HCT116 (cell line): ENCODE data around the gene RORB. TPM values are rescaled to one million over a fixed set of nuclear protein-coding genes. Genes with fewer than 3 reads are reported as not detected.

Experiments
- ATAC-seq: fragments of 200-7000 bp; cut with Tn5 transposase; 2 replicates; pipeline ENCODE4 v1.9.1; 2020; ENCODE audit warnings: mild to moderate bottlenecking, moderate library complexity
- BruUV-seq: library from RNA; stranded (reverse); fragments of 400-500 nt; replicated peaks from 2 replicates; lab custom pipeline; 2021; lab: Mats Ljungman, UMichigan
- CTCF ChIA-PET: fragments of 300-600 bp; sonication (Branson Sonifier 250); formaldehyde crosslinking; loops from one replicate; lab custom pipeline; 2021; ENCODE audit warnings: antibody characterized with exemption; lab: Charles Lee
- POLR2A ChIA-PET: fragments of 300-600, 350-600 bp; sonication (Branson Sonifier 250); formaldehyde crosslinking; loops from one replicate; lab custom pipeline; 2021; ENCODE audit warnings: antibody characterized with exemption; lab: Charles Lee
- RAD21 ChIA-PET, 2 experiments: fragments of 300-600 bp; sonication (Branson Sonifier 250); formaldehyde crosslinking; loops; one replicate each; lab custom pipeline; 2023; ENCODE audit warnings: low total read pairs in 2 of 2; ENCODE audit not compliant: uncharacterized antibody in 2 of 2, unreplicated experiment in 2 of 2, low non-redundant PET in 1 of 2; lab: Charles Lee
- DNase-seq: peaks from one replicate; pipeline ENCODE4 v3.0.0-alpha.2; 2010; ENCODE audit warnings: low read depth, low spot score
- H2AFZ ChIP-seq: fragments of 200-600 bp; shearing (Covaris generic), sonication (generic); 2 replicates; pipeline ENCODE4 v1.6.1; 2017; ENCODE audit warnings: low read depth, mixed run types, mixed read lengths, antibody characterized with exemption, low read length; ENCODE audit not compliant: poor library complexity, severe bottlenecking
- H3K27ac ChIP-seq: 2 replicates; pipeline ENCODE4 v1.5.1; 2012; ENCODE audit warnings: low read depth, low read length
- H3K27me3 ChIP-seq: fragments of 200-600 bp; sonication (generic); 2 replicates; pipeline ENCODE4 v1.6.1; 2016; ENCODE audit warnings: mixed run types, low read length, mixed read lengths; ENCODE audit not compliant: insufficient read depth
- H3K36me3 ChIP-seq, 2 experiments: fragments of 200-500 bp in 1 of 2; fragments of 200-600 bp in 1 of 2; sonication (Bioruptor generic) in 1 of 2; sonication (generic) in 1 of 2; 2 replicates each; pipeline versions ENCODE4 v1.5.1 to v1.6.1; 2014 to 2016; ENCODE audit warnings: low read length in 2 of 2, inconsistent platforms in 1 of 2, mixed read lengths in 1 of 2, mixed run types in 1 of 2; ENCODE audit not compliant: insufficient read depth in 2 of 2, control insufficient read depth in 1 of 2
- H3K4me1 ChIP-seq, 2 experiments: fragments of 200-600 bp in 1 of 2; sonication (generic) in 1 of 2; 2 replicates each; pipeline versions ENCODE4 v1.5.1 to v1.6.1; 2012 to 2017; ENCODE audit warnings: low read length in 2 of 2, inconsistent platforms in 1 of 2, mild to moderate bottlenecking in 1 of 2, mixed read lengths in 1 of 2, mixed run types in 1 of 2, moderate library complexity in 1 of 2; ENCODE audit not compliant: insufficient read depth in 2 of 2, control insufficient read depth in 1 of 2
- H3K4me2 ChIP-seq: fragments of 200-600 bp; sonication (generic); 2 replicates; pipeline ENCODE4 v1.6.1; 2017; ENCODE audit warnings: mixed run types, low read length, mixed read lengths
- H3K4me3 ChIP-seq, 2 experiments: fragments of 200-600 bp in 1 of 2; sonication (generic) in 1 of 2; replicated peaks in 1 of 2; 2 replicates each; pipeline ENCODE4 v1.5.1; 2011 to 2016; ENCODE audit warnings: low read length in 2 of 2, control low read depth in 1 of 2, low read depth in 1 of 2, mild to moderate bottlenecking in 1 of 2, mixed read lengths in 1 of 2, mixed run types in 1 of 2
- H3K79me2 ChIP-seq: fragments of 200-600 bp; sonication (generic); 2 replicates; pipeline ENCODE4 v1.6.1; 2017; ENCODE audit warnings: mild to moderate bottlenecking, mixed run types, low read length, moderate library complexity, mixed read lengths; ENCODE audit not compliant: insufficient read depth
- H3K9ac ChIP-seq: fragments of 200-600 bp; sonication (generic); 2 replicates; pipeline ENCODE4 v1.6.1; 2016; ENCODE audit warnings: low read length, mixed read lengths
- H3K9me2 ChIP-seq: fragments of 200-600 bp; sonication (generic), shearing (Covaris generic); 2 replicates; pipeline ENCODE4 v1.6.1; 2017; ENCODE audit warnings: mixed run types, mild to moderate bottlenecking, moderate library complexity; ENCODE audit not compliant: insufficient read depth
- H3K9me3 ChIP-seq, 2 experiments: fragments of 200-500 bp in 1 of 2; fragments of 200-600 bp in 1 of 2; sonication (Bioruptor generic) in 1 of 2; sonication (generic) in 1 of 2; 2 replicates each; pipeline ENCODE4 v1.6.1; 2014 to 2017; ENCODE audit warnings: low read length in 2 of 2, mixed read lengths in 2 of 2, inconsistent platforms in 1 of 2, low read depth in 1 of 2, mild to moderate bottlenecking in 1 of 2, mixed run types in 1 of 2, moderate library complexity in 1 of 2; ENCODE audit not compliant: control insufficient read depth in 1 of 2, insufficient read depth in 1 of 2
- H4K20me1 ChIP-seq: fragments of 200-600 bp; sonication (generic), shearing (Covaris generic); 2 replicates; pipeline ENCODE4 v1.6.1; 2017; ENCODE audit warnings: mixed run types, mild to moderate bottlenecking, moderate library complexity; ENCODE audit not compliant: insufficient read depth
- CEBPB ChIP-seq: IDR thresholded peaks from 2 replicates; pipeline ENCODE4 v1.6.1; 2012; ENCODE audit warnings: low read depth
- EGR1 ChIP-seq: IDR thresholded peaks from 2 replicates; pipeline ENCODE4 v1.6.1; 2012; ENCODE audit warnings: low read depth
- ELF1 ChIP-seq: IDR thresholded peaks from 2 replicates; pipeline ENCODE4 v1.6.1; 2012; ENCODE audit warnings: low read depth, borderline replicate concordance
- EZH2 ChIP-seq: fragments of 200-600 bp; sonication (generic); IDR thresholded peaks from 2 replicates; pipeline ENCODE4 v1.6.1; 2017; ENCODE audit warnings: antibody characterized with exemption, mixed run types
- EZH2phosphoT487 ChIP-seq: fragments of 200-600 bp; IDR thresholded peaks from 2 replicates; pipeline ENCODE4 v1.6.1; 2018; ENCODE audit warnings: antibody characterized with exemption, borderline replicate concordance
- JUND ChIP-seq: IDR thresholded peaks from 2 replicates; pipeline ENCODE4 v1.6.1; 2012
- POLR2A ChIP-seq: IDR thresholded peaks from 2 replicates; pipeline ENCODE4 v1.7.0; 2011; ENCODE audit warnings: borderline replicate concordance; ENCODE audit not compliant: insufficient read depth, insufficient read length; ENCODE audit errors: extremely low read depth
- RAD21 ChIP-seq: IDR thresholded peaks from 2 replicates; pipeline ENCODE4 v1.6.1; 2012; ENCODE audit warnings: low read depth, mild to moderate bottlenecking
- SIN3A ChIP-seq: IDR thresholded peaks from 2 replicates; pipeline ENCODE4 v1.6.1; 2012; ENCODE audit warnings: low read depth
- SP1 ChIP-seq: IDR thresholded peaks from 2 replicates; pipeline ENCODE4 v1.6.1; 2012; ENCODE audit warnings: low read depth
- SRF ChIP-seq: IDR thresholded peaks from 2 replicates; pipeline ENCODE4 v1.6.1; 2012; ENCODE audit warnings: low read depth
- TCF7L2 ChIP-seq: IDR thresholded peaks from 2 replicates; pipeline ENCODE4 v1.7.0; 2011; ENCODE audit warnings: borderline replicate concordance, inconsistent platforms; ENCODE audit not compliant: insufficient read depth, insufficient read length; ENCODE audit errors: extremely low read depth
- YY1 ChIP-seq: IDR thresholded peaks from 2 replicates; pipeline ENCODE4 v1.6.1; 2011; ENCODE audit warnings: low read length, low read depth, moderate library complexity, mild to moderate bottlenecking; ENCODE audit not compliant: insufficient replicate concordance; ENCODE audit errors: extremely low read depth
- ZFX ChIP-seq: fragments of 450-650 bp; IDR thresholded peaks from 2 replicates; pipeline ENCODE4 v1.6.1; 2017
- ZNF274 ChIP-seq: fragments of 200-500 bp; sonication (Bioruptor generic); IDR thresholded peaks from 2 replicates; pipeline ENCODE4 v1.6.1; 2014; ENCODE audit warnings: mild to moderate bottlenecking, low read depth, low read length, inconsistent platforms
- intact Hi-C: fragments of 100-400 bp; cut with micrococcal nuclease; formaldehyde crosslinking; loops from 2 replicates; pipeline ENCODE4 v1.10.0; 2022
- total RNA-seq: library from RNA; stranded (reverse); gene quantifications from one replicate; pipeline ENCODE4 v1.2.1, GENCODE V29; 2021; ENCODE audit not compliant: unreplicated experiment
- TF ChIP-seq, protein P1 (sequence below), 3 experiments: fragments of 200-600 bp in 1 of 3; sonication (generic) in 1 of 3; IDR thresholded peaks in 2 of 3; conservative IDR thresholded peaks in 1 of 3; 2 replicates each; pipeline ENCODE4 v1.5.1; 2012 to 2017; ENCODE audit warnings: low read depth in 2 of 3, low read length in 2 of 3, antibody characterized with exemption in 1 of 3, borderline replicate concordance in 1 of 3, control low read depth in 1 of 3, mild to moderate bottlenecking in 1 of 3, mixed read lengths in 1 of 3, mixed run types in 1 of 3, moderate library complexity in 1 of 3; ENCODE audit not compliant: insufficient read depth in 1 of 3
- TF ChIP-seq, protein P2 (sequence below): IDR thresholded peaks from 2 replicates; pipeline ENCODE4 v1.6.1; 2012
- TF ChIP-seq, protein P3 (sequence below): IDR thresholded peaks from 2 replicates; pipeline ENCODE4 v1.6.1; 2012; ENCODE audit warnings: low read depth
- TF ChIP-seq, protein P4 (sequence below): IDR thresholded peaks from 2 replicates; pipeline ENCODE4 v1.6.1; 2012

Gene RORB
- total RNA-seq, 1 experiment from 2014 or later: 0.02 TPM

DNA sequence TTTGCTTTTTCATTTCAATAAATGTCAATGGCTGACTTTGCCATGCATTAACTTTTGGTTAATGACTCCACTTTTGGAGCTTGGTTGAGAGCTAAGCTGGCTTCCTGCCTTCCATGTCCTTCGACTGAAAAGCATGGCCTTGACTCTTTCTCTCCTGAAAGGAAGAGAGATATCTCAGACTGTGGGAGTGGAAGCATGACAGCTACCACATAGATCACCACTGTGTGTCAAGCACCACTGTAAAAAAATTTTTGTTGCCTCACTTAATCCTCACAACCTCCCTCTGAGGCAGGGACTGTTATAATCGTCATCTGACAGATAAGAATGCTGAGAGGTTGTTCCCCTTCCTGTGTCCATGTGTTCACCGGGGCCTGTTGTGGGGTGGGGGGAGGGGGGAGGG, 184.8 kb downstream of the RORB start (continued):
- TF ChIP-seq, protein P1, sequence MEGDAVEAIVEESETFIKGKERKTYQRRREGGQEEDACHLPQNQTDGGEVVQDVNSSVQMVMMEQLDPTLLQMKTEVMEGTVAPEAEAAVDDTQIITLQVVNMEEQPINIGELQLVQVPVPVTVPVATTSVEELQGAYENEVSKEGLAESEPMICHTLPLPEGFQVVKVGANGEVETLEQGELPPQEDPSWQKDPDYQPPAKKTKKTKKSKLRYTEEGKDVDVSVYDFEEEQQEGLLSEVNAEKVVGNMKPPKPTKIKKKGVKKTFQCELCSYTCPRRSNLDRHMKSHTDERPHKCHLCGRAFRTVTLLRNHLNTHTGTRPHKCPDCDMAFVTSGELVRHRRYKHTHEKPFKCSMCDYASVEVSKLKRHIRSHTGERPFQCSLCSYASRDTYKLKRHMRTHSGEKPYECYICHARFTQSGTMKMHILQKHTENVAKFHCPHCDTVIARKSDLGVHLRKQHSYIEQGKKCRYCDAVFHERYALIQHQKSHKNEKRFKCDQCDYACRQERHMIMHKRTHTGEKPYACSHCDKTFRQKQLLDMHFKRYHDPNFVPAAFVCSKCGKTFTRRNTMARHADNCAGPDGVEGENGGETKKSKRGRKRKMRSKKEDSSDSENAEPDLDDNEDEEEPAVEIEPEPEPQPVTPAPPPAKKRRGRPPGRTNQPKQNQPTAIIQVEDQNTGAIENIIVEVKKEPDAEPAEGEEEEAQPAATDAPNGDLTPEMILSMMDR (IDR thresholded peaks at IDR 0.05 in 2 of 3, conservative IDR thresholded peaks at IDR 0.05 in 1 of 3; ENCODE audit: borderline replicate concordance in 1 of 3, insufficient read depth in 1 of 3, low read depth in 2 of 3, low read length in 2 of 3): no peak
- TF ChIP-seq SP1 (no peak), EZH2 (no peak)
- TF ChIP-seq, protein P2, sequence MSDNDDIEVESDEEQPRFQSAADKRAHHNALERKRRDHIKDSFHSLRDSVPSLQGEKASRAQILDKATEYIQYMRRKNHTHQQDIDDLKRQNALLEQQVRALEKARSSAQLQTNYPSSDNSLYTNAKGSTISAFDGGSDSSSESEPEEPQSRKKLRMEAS: no peak

DNA sequence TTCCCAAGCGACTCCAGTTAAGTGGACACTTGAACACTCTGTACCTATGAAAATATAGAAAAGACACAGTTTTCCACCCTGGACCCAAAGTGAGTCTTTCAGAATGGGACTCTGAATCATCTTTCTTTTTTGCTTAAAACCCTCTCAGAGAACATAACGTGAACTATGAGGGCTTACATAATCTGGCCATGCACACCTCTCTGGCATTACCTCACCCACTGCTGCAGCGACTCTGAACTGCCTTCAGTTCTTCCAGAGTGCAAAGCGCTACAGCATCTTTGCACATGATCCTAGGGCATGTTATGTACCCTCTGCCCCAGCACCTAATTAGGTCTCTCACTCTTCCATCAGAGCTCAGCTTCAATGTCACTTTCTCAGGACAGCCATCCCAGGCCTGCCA, 186.2 kb downstream of the RORB start:
- POLR2A ChIA-PET: no interaction called here
- Histone ChIP-seq H3K27ac (no peak overlapping the region), H3K9ac (no peak overlapping the region), H3K4me3 (no peak overlapping the region), H3K36me3 (no peaks in the 10 kb centered on the region), H3K9me3 (no peaks in the 10 kb centered on the region), H3K27me3 (peaks cover 46% of the 10 kb centered on the region), H3K79me2 (no peaks in the 10 kb centered on the region), H2AFZ (no peak overlapping the region), H3K9me2 (no peaks in the 10 kb centered on the region), H3K4me1 (no peaks in the 10 kb centered on the region), H4K20me1 (no peaks in the 10 kb centered on the region), H3K4me2 (no peak overlapping the region)
- DNase-seq (no peak), ATAC-seq (no peak)
- intact Hi-C loops: no loop called here
- TF ChIP-seq, protein P1 (IDR thresholded peaks at IDR 0.05 in 2 of 3, conservative IDR thresholded peaks at IDR 0.05 in 1 of 3; ENCODE audit: borderline replicate concordance in 1 of 3, insufficient read depth in 1 of 3, low read depth in 2 of 3, low read length in 2 of 3): no peak
- TF ChIP-seq EZH2 (no peak), POLR2A (no peak), RAD21 (no peak), SRF (no peak), TCF7L2 (no peak), YY1 (no peak), EGR1 (no peak), CEBPB (no peak), ZFX (no peak), JUND (no peak), ZNF274 (no peak), SIN3A (no peak), ELF1 (no peak), EZH2phosphoT487 (no peak), SP1 (no peak)
- TF ChIP-seq, protein P3, sequence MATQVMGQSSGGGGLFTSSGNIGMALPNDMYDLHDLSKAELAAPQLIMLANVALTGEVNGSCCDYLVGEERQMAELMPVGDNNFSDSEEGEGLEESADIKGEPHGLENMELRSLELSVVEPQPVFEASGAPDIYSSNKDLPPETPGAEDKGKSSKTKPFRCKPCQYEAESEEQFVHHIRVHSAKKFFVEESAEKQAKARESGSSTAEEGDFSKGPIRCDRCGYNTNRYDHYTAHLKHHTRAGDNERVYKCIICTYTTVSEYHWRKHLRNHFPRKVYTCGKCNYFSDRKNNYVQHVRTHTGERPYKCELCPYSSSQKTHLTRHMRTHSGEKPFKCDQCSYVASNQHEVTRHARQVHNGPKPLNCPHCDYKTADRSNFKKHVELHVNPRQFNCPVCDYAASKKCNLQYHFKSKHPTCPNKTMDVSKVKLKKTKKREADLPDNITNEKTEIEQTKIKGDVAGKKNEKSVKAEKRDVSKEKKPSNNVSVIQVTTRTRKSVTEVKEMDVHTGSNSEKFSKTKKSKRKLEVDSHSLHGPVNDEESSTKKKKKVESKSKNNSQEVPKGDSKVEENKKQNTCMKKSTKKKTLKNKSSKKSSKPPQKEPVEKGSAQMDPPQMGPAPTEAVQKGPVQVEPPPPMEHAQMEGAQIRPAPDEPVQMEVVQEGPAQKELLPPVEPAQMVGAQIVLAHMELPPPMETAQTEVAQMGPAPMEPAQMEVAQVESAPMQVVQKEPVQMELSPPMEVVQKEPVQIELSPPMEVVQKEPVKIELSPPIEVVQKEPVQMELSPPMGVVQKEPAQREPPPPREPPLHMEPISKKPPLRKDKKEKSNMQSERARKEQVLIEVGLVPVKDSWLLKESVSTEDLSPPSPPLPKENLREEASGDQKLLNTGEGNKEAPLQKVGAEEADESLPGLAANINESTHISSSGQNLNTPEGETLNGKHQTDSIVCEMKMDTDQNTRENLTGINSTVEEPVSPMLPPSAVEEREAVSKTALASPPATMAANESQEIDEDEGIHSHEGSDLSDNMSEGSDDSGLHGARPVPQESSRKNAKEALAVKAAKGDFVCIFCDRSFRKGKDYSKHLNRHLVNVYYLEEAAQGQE: no peak
- TF ChIP-seq, protein P4, sequence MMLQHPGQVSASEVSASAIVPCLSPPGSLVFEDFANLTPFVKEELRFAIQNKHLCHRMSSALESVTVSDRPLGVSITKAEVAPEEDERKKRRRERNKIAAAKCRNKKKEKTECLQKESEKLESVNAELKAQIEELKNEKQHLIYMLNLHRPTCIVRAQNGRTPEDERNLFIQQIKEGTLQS: no peak
- RAD21 ChIA-PET: no interaction called here
- CTCF ChIA-PET: interaction anchor here (1.0 kb wide), 1 partner anchor 60 kb away, joined by 3 read pairs; no protein-coding TSS in a partner anchor
- no TSS peak for BruUV-seq
